ENCODE measurements around the gene NKX6-2.

DNA sequence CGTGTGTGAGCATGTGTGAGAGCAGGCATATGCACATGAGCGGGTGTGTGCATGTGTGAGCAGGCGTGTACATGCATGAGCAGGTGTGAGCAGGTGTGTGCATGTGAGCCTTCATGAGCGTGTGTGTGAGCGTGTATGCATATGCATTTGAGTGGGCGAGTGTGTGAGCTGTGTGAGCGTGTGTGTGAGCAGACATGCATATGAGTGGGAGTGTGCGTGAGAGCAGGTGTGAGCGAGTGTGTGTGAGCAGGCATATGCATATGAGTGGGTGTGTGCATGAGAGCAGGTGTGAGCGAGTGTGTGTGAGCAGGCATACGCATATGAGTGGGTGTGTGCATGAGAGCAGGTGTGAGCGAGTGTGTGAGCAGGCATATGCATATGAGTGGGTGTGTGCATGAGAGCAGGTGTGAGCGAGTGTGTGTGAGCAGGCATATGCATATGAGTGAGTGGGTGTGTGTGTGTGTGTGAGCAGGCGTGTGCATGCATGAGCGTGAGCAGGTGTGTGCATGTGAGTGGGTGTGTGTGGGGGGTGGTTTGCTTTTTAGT, 30.7 kb downstream of the NKX6-2 start:
- no peak for TF ChIP-seq POLR2A (IDR thresholded peaks at IDR 0.05)
- TF ChIP-seq, protein P1, sequence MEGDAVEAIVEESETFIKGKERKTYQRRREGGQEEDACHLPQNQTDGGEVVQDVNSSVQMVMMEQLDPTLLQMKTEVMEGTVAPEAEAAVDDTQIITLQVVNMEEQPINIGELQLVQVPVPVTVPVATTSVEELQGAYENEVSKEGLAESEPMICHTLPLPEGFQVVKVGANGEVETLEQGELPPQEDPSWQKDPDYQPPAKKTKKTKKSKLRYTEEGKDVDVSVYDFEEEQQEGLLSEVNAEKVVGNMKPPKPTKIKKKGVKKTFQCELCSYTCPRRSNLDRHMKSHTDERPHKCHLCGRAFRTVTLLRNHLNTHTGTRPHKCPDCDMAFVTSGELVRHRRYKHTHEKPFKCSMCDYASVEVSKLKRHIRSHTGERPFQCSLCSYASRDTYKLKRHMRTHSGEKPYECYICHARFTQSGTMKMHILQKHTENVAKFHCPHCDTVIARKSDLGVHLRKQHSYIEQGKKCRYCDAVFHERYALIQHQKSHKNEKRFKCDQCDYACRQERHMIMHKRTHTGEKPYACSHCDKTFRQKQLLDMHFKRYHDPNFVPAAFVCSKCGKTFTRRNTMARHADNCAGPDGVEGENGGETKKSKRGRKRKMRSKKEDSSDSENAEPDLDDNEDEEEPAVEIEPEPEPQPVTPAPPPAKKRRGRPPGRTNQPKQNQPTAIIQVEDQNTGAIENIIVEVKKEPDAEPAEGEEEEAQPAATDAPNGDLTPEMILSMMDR (IDR thresholded peaks at IDR 0.05): no peak

Data from gastroesophageal sphincter (tissue), 3 donors.